Measurements from ENCODE around the gene CASZ1.

CASZ1 gene

DNA sequence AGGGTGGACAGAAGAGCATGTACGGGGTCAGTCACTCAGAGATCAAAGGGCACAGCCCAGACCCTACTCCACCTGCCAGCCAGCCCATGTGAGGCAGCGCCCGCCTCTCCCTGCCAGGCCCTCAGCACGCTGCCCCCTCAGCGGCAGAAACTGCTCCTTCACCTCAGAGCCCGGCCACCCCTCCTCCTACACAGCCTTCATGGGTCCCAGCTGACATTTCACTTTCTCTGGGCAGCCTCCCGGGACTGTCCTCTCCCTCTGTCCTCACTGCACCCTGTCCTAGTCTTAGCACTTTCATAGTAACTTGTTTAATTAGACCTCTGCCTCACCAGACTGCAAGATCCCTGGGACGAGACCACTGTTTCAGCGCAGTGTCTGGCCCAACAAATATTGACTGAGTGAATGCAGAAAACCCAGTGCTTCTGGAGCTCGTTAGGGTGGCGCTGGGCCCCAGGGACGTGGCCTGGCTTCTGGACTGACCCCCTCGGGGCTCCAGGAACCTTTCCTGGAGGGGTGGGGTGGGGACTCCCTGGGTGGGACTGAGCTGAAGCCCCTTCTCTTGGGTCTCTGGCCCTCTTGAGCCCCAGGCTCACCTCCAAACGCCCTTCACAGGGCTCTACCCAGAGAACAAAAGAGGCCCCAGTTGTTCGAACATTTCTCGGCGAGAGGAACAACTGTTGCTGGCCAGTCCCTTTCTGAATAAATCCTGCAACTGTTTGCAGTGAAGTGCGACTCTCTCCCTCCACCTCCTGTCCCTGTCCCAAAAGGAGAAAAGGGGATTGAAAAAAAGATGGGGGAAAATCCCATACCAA is 114.9 kb downstream of the CASZ1 start:
- TF ChIP-seq, protein P1, sequence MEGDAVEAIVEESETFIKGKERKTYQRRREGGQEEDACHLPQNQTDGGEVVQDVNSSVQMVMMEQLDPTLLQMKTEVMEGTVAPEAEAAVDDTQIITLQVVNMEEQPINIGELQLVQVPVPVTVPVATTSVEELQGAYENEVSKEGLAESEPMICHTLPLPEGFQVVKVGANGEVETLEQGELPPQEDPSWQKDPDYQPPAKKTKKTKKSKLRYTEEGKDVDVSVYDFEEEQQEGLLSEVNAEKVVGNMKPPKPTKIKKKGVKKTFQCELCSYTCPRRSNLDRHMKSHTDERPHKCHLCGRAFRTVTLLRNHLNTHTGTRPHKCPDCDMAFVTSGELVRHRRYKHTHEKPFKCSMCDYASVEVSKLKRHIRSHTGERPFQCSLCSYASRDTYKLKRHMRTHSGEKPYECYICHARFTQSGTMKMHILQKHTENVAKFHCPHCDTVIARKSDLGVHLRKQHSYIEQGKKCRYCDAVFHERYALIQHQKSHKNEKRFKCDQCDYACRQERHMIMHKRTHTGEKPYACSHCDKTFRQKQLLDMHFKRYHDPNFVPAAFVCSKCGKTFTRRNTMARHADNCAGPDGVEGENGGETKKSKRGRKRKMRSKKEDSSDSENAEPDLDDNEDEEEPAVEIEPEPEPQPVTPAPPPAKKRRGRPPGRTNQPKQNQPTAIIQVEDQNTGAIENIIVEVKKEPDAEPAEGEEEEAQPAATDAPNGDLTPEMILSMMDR (IDR thresholded peaks at IDR 0.05; ENCODE audit: extremely low read depth, missing control alignments) = no peak
- DNase-seq (ENCODE audit: low spot score) = no peak

DNA sequence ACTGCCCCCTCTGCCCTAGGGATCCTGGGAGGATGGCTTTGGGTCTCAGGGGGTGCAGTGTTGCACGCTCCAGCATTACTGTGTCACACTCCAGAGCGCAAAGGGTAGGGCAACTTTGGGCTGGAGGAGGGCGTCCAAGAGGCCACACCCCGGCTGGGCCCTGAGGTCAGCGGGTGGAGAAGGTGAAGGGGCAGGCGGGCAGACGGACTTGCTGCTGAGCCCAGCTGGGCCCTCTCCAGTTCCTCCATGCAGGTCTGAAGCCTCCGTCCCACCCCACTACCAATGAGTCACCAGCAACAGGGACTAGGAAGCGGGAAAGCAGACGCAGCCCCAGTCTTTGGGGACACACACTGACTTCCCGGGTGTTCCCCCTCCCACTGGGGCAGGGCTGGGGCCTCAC is 116.0 kb downstream of the CASZ1 start:
- TF ChIP-seq, protein P1 (IDR thresholded peaks at IDR 0.05; ENCODE audit: extremely low read depth, missing control alignments) = no peak
- no peak for DNase-seq (ENCODE audit: low spot score)

DNA sequence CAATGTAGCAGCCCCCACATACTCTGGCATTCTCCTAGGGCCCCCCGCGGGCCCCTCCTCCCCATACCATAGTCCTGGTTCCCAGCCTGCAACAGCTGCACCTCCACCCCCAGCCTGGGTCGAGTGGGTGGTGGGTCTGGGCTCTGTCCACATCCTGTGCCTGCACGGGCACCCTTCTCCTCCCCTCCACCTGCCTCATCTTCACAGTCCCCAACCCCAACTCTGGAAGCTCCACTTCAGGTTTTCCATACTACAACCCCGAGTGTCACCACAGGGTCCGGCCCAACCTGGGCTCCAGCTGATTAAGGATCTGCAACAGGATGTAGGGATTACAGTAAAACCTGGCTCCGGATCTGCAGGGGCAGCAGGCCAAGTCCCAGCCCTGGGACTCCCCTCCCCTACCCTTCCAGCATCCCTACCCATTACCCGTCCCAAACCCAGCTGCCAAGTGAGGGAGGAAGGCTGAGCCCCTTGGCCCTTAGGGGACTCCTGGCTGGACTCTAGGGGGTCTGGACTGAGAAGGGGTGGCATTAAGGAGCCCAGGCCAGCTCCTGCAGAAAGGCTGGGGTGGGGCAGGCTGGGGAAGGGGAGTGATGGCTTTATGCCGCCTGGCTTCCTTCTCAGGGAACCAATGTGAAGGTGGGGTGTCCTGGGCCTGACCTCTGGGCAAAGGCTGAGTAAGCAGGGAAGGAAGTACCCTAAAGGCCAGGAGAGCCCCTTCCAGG is 116.8 kb downstream of the CASZ1 start:
- DNase-seq (ENCODE audit: low spot score) = peak; percentile 24
- TF ChIP-seq, protein P1 (IDR thresholded peaks at IDR 0.05; ENCODE audit: extremely low read depth, missing control alignments) = no peak

DNA sequence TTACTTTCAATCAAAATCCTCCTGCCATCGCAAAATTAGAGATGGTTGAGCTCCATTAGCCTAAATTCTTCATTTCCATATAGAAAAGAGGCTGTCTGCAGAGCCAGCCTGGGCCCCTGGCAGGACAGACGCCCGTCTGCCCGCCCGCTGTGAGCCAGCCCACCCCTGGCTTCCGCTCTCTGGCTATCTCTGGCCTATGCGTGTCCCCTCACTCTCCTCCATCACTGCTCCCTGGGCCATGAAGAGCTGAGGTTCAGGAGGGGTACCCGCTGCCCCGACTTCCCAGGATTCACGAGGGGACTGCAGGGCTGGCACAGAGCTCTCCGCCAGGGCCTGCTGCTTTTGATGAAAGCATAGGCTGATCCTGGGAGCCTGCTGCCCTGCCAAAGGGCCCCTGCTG is 117.6 kb downstream of the CASZ1 start:
- TF ChIP-seq, protein P1 (IDR thresholded peaks at IDR 0.05; ENCODE audit: extremely low read depth, missing control alignments) = no peak
- no peak for DNase-seq (ENCODE audit: low spot score)

DNA sequence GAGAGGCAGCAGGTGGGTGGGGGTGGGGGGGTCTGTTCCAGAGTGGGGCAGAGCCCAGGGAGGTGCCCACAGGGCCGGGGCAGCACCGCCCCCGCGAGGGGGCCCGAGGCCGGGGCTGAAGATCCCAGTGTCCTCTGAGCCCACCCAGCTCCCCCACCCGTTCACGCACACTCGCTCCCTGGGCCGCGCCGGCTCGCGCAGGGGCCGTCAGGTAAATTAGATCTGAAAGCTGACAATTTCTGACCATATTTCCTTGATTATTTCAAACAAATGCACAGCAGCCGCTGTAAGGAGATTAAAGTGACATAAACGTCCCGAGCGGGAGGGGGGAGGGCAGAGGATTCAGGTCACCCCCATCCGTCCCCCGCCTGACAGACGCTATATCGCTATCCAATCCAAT is 118.0 kb downstream of the CASZ1 start:
- TF ChIP-seq, protein P1 (IDR thresholded peaks at IDR 0.05; ENCODE audit: extremely low read depth, missing control alignments) = no peak
- DNase-seq (ENCODE audit: low spot score) = no peak

DNA sequence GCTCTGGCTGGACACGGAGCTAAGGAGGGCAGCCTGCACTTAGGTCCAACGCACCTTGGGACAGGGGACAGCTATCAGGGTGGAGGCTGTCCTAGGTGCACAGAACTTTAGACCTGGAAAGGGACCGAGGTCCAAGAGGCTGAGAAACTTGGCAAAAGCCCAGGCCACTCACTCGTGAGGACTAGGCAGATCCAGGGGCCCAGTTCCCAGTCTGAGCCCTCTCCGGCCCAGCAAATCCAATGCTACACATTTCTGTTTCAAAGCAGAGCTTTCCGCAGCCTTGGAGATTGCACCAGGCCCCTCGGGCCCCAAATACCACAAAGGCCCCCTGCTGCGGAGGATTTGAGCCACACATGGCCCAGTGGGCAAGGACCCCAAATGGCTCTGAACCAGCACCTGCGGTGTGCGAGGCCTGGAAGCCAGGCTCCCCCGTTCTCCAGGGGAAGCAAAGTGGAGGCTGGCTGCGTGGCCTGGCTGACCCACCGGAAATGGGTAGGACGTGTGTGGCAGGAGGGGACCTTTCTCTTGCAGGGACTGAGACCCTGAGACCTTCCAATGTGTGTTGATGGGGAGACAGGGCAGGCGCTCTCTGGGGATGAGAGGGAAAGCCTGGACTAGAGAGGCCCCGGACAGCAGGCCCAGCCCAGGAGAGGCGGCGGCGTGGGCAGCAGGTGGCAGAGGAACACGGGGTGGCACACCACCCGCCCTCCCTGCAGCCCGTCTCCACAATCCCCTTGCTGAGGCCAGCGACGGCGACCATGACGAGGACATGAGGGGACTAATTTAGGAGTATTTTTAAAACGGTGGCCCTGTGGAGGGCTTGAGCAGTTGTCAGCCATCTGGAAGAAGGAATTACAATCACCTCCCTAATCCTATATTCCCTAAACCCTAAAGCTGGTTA is 118.7 kb downstream of the CASZ1 start:
- TF ChIP-seq, protein P1 (IDR thresholded peaks at IDR 0.05; ENCODE audit: extremely low read depth, missing control alignments) = no peak
- DNase-seq (ENCODE audit: low spot score) = no peak
